Measurements from ENCODE around the gene IGIP. TPM values are rescaled to one million over a fixed set of nuclear protein-coding genes. Genes with fewer than 3 reads are reported as not detected.

Gene IGIP
- total RNA-seq, 1 donor from 2014 or later, result 0.98 TPM

DNA sequence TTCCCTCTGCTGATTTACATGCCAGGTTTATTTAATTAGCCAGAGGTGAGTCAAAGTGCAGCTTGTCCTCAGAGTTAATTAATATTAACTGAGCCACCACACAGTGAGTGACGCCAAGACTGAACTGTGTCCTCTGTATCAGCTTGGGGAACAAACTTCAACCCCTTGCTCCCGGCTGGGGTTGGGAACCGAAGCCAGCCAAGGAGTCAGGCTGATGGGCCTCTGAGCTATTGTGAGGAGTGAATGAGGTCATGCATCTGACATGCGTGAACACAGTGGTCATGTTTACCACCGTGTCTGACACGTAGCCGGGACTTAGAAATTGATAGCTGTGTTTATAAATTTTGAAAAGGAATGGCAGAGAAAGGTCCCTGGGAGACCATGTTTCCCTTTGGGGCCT, 17.1 kb downstream of the IGIP start:
- peaks cover 7% of the 10 kb centered on the region for H3K9me3 Mint-ChIP-seq (ENCODE audit: unreplicated experiment)

DNA sequence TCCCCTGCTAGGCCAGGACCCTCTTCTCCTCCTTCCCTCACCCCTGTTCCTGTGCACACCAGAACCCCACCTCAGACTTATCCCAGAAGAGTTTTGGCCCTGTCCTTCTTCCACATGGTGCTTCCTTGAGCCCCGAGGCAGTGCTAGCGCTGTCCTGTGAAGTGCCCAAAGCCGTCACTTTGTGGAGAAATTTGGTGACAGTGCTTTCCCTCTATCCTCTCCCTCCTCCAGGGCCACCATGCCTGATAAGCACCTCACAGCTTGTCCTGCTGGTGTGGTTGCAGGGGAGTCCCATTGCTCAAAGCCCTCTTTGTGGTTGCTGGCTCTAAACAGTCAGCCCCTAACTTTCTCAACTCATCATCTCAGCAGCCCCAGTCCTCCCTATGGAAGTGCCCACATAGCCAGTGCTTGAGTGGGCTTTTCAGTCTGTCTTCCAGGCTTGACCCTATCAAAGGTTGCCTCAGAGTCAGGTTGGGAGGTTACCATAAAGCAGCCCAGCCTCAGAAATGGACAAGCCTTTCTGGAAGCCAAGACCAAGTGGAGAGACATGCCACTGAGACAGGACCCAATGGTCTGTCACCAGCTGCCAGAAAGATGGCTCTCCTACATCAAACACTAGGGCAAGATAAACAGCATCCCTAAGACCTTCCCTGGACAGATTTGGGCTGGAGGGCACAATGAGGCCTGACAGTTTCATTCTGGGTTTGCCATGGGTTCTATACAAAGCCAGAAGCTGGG, 18.0 kb downstream of the IGIP start:
- Mint-ChIP-seq H3K27me3 (ENCODE audit: unreplicated experiment) (peaks cover 20% of the 10 kb centered on the region), H3K27ac (ENCODE audit: unreplicated experiment) (no peak overlapping the region), H3K36me3 (ENCODE audit: unreplicated experiment) (no peaks in the 10 kb centered on the region), H3K4me1 (ENCODE audit: low read depth, unreplicated experiment) (peaks cover 9% of the 10 kb centered on the region), H3K9me3 (ENCODE audit: unreplicated experiment) (peaks cover 7% of the 10 kb centered on the region), H3K4me3 (ENCODE audit: unreplicated experiment) (no peak overlapping the region)
- no peak for DNase-seq
- TF ChIP-seq CTCF (IDR thresholded peaks at IDR 0.05; ENCODE audit: partially characterized antibody, unreplicated experiment), result no peak

More for the DNA sequence above, 17.1 kb downstream of the IGIP start:
- Mint-ChIP-seq H3K4me3 (ENCODE audit: unreplicated experiment) (no peak overlapping the region), H3K4me1 (ENCODE audit: low read depth, unreplicated experiment) (peaks cover 9% of the 10 kb centered on the region), H3K27ac (ENCODE audit: unreplicated experiment) (no peak overlapping the region), H3K36me3 (ENCODE audit: unreplicated experiment) (no peaks in the 10 kb centered on the region), H3K27me3 (ENCODE audit: unreplicated experiment) (peaks cover 15% of the 10 kb centered on the region)
- DNase-seq, result no peak
- no peak for TF ChIP-seq CTCF (IDR thresholded peaks at IDR 0.05; ENCODE audit: partially characterized antibody, unreplicated experiment)

- Mint-ChIP-seq H3K36me3 (ENCODE audit: unreplicated experiment) (no peaks in the 10 kb centered on the region), H3K27me3 (ENCODE audit: unreplicated experiment) (peaks cover 18% of the 10 kb centered on the region), H3K4me3 (ENCODE audit: unreplicated experiment) (peak overlapping the region; percentile 75), H3K27ac (ENCODE audit: unreplicated experiment) (no peak overlapping the region), H3K9me3 (ENCODE audit: unreplicated experiment) (peaks cover 6% of the 10 kb centered on the region), H3K4me1 (ENCODE audit: low read depth, unreplicated experiment) (peaks cover 9% of the 10 kb centered on the region)
- no peak for DNase-seq
- TF ChIP-seq CTCF (IDR thresholded peaks at IDR 0.05; ENCODE audit: partially characterized antibody, unreplicated experiment), result no peak
These were observed 19.5 kb downstream of the IGIP start for GRCh38 chr5:140145256-140145655.

GRCh38 chr5:140145818-140146522, 20.2 kb downstream of the IGIP start:
- peaks cover 9% of the 10 kb centered on the region for H3K4me1 Mint-ChIP-seq (ENCODE audit: low read depth, unreplicated experiment)
- H3K27me3 Mint-ChIP-seq (ENCODE audit: unreplicated experiment), result peaks cover 18% of the 10 kb centered on the region
- DNase-seq, result peak; percentile 76

More at GRCh38 chr5:140145818-140146522, 20.2 kb downstream of the IGIP start:
- peak overlapping the region; percentile 75 for H3K4me3 Mint-ChIP-seq (ENCODE audit: unreplicated experiment)
- H3K36me3 Mint-ChIP-seq (ENCODE audit: unreplicated experiment), result no peaks in the 10 kb centered on the region
- peaks cover 5% of the 10 kb centered on the region for H3K9me3 Mint-ChIP-seq (ENCODE audit: unreplicated experiment)
- no peak overlapping the region for H3K27ac Mint-ChIP-seq (ENCODE audit: unreplicated experiment)
- peak; percentile 76 for TF ChIP-seq CTCF (IDR thresholded peaks at IDR 0.05; ENCODE audit: partially characterized antibody, unreplicated experiment)

Measured in glutamatergic neuron (in vitro differentiated cells).